ENCODE data around the gene CACNA1C.

The CACNA1C gene

GRCh38 chr12:2240984-2241383, 188.2 kb downstream of the CACNA1C start:
- peaks cover 5% of the 10 kb centered on the region for H3K4me1 ChIP-seq (ENCODE audit: insufficient read depth, low read length)

GRCh38 chr12:2242216-2242615, 189.4 kb downstream of the CACNA1C start:
- Histone ChIP-seq H3K4me3 (ENCODE audit: low read length) (no peak overlapping the region), H3K4me1 (ENCODE audit: insufficient read depth, low read length) (peaks cover 5% of the 10 kb centered on the region), H3K27me3 (ENCODE audit: insufficient read depth, low read length) (peaks cover 7% of the 10 kb centered on the region), H3K36me3 (ENCODE audit: insufficient read depth, low read length) (no peaks in the 10 kb centered on the region), H3K9me3 (ENCODE audit: low read length) (no peaks in the 10 kb centered on the region), H2AFZ (ENCODE audit: low read depth, low read length) (no peak overlapping the region)

More at GRCh38 chr12:2240984-2241383, 188.2 kb downstream of the CACNA1C start:
- no peaks in the 10 kb centered on the region for H3K9me3 ChIP-seq (ENCODE audit: low read length)
- no peak overlapping the region for H2AFZ ChIP-seq (ENCODE audit: low read depth, low read length)
- H3K36me3 ChIP-seq (ENCODE audit: insufficient read depth, low read length), result no peaks in the 10 kb centered on the region
- H3K4me3 ChIP-seq (ENCODE audit: low read length), result no peak overlapping the region
- H3K27me3 ChIP-seq (ENCODE audit: insufficient read depth, low read length), result peaks cover 4% of the 10 kb centered on the region

- H3K36me3 ChIP-seq (ENCODE audit: insufficient read depth, low read length), result no peaks in the 10 kb centered on the region
- peaks cover 7% of the 10 kb centered on the region for H3K27me3 ChIP-seq (ENCODE audit: insufficient read depth, low read length)
- H3K4me1 ChIP-seq (ENCODE audit: insufficient read depth, low read length), result peaks cover 5% of the 10 kb centered on the region
- no peaks in the 10 kb centered on the region for H3K9me3 ChIP-seq (ENCODE audit: low read length)
- H3K4me3 ChIP-seq (ENCODE audit: low read length), result no peak overlapping the region
- no peak overlapping the region for H2AFZ ChIP-seq (ENCODE audit: low read depth, low read length)
Observed at GRCh38 chr12:2242816-2243215, 190.0 kb downstream of the CACNA1C start.

DNA sequence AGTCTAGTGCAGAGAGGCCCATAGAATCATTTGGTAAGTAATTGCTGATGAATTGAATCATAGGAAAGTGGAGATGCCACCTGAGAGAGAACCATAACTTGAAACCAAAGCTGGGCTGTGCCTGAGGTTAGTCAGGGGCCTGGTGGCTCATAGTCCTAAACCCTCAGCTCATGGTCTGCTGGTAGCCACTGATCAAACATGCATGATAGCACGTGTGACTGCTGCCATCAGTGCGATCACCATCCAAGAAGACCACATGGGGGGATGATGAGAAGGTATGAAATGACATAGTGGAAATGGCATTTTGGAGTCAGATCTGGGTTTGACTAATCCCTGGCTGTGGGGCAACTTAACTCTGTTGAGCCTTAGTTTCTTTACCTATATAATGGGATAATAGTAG, 190.5 kb downstream of the CACNA1C start:
- Histone ChIP-seq H3K9me3 (ENCODE audit: low read length) (no peaks in the 10 kb centered on the region), H3K27me3 (ENCODE audit: insufficient read depth, low read length) (peaks cover 7% of the 10 kb centered on the region), H3K4me1 (ENCODE audit: insufficient read depth, low read length) (peaks cover 5% of the 10 kb centered on the region)

DNA sequence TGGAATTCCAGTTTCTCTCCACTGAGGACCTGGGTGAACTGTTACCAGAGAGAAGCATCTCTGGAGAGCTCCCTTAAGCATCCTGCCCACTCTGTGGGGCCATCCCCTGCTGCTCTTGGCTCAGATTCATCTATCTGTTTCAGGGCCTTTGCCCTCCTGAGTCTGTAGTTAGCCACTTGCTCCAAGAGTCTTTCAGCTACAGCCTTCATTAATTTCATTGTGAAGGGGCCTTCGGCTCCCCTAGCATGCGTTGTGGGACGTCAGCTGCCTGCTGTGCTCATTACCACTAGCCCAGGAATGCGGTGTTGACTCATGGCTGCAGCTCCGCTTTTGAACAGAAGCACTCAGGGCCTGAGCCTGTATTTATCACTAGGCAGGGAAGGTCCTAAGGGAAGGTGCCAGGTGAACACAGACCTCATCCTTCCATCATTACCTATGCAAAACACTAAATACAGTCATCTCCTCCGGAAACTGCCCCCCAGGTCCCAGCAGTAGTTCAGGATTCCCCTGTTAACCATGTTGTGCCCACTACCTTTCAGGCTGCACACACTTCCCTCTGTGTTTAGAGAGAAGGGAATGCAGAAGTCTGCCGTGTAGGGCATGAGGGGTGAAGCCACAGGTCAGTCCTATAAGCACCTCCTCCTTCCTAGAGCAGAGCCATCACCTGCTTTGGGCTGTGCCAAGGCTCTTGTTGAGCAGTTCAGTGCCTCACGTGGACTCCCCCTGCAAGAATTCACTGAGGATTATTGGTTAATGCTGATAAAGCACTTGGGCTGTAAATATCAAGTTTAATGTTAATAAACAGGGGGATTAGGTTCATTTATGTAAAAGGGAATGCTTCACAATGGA, 191.4 kb downstream of the CACNA1C start:
- Histone ChIP-seq H3K36me3 (ENCODE audit: insufficient read depth, low read length) (no peaks in the 10 kb centered on the region), H3K4me1 (ENCODE audit: insufficient read depth, low read length) (peaks cover 5% of the 10 kb centered on the region), H2AFZ (ENCODE audit: low read depth, low read length) (no peak overlapping the region), H3K27me3 (ENCODE audit: insufficient read depth, low read length) (peaks cover 2% of the 10 kb centered on the region), H3K9me3 (ENCODE audit: low read length) (no peaks in the 10 kb centered on the region), H3K4me3 (ENCODE audit: low read length) (no peak overlapping the region)

More for the DNA sequence above, 190.5 kb downstream of the CACNA1C start:
- Histone ChIP-seq H2AFZ (ENCODE audit: low read depth, low read length) (no peak overlapping the region), H3K36me3 (ENCODE audit: insufficient read depth, low read length) (no peaks in the 10 kb centered on the region), H3K4me3 (ENCODE audit: low read length) (no peak overlapping the region)

DNA sequence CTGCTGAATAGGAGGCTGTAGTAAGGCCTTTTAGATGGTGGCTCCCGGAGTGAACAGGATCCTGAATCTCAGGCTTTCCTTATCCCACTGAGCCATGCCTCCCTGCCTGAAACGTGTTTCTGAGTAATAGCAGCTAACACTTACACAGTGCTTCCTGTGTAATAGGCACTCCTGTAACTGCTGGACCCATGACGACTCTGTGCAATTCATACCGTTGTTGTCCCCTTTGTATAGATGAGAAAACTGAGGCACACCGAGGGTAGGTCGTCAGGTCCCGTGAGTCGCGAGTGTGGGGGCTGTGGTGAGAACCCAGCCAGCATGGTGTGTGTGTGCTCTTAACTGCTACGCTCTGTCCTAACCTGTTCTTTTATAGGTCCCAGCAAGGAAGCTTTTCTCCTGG, 193.6 kb downstream of the CACNA1C start:
- Histone ChIP-seq H3K4me1 (ENCODE audit: insufficient read depth, low read length) (peaks cover 5% of the 10 kb centered on the region), H2AFZ (ENCODE audit: low read depth, low read length) (no peak overlapping the region), H3K27me3 (ENCODE audit: insufficient read depth, low read length) (peaks cover 2% of the 10 kb centered on the region), H3K4me3 (ENCODE audit: low read length) (no peak overlapping the region), H3K9me3 (ENCODE audit: low read length) (no peaks in the 10 kb centered on the region), H3K36me3 (ENCODE audit: insufficient read depth, low read length) (no peaks in the 10 kb centered on the region)

GRCh38 chr12:2247120-2247519, 194.3 kb downstream of the CACNA1C start:
- H3K27me3 ChIP-seq (ENCODE audit: insufficient read depth, low read length), result peaks cover 2% of the 10 kb centered on the region
- no peak overlapping the region for H3K4me3 ChIP-seq (ENCODE audit: low read length)
- H3K36me3 ChIP-seq (ENCODE audit: insufficient read depth, low read length), result no peaks in the 10 kb centered on the region
- H3K9me3 ChIP-seq (ENCODE audit: low read length), result no peaks in the 10 kb centered on the region
- no peak overlapping the region for H2AFZ ChIP-seq (ENCODE audit: low read depth, low read length)
- H3K4me1 ChIP-seq (ENCODE audit: insufficient read depth, low read length), result peaks cover 5% of the 10 kb centered on the region

- H3K36me3 ChIP-seq (ENCODE audit: insufficient read depth, low read length), result no peaks in the 10 kb centered on the region
- H3K4me3 ChIP-seq (ENCODE audit: low read length), result no peak overlapping the region
- H3K27me3 ChIP-seq (ENCODE audit: insufficient read depth, low read length), result peaks cover 2% of the 10 kb centered on the region
- peaks cover 5% of the 10 kb centered on the region for H3K4me1 ChIP-seq (ENCODE audit: insufficient read depth, low read length)
- no peaks in the 10 kb centered on the region for H3K9me3 ChIP-seq (ENCODE audit: low read length)
- no peak overlapping the region for H2AFZ ChIP-seq (ENCODE audit: low read depth, low read length)
Observed at GRCh38 chr12:2247596-2247995, 194.8 kb downstream of the CACNA1C start.

DNA sequence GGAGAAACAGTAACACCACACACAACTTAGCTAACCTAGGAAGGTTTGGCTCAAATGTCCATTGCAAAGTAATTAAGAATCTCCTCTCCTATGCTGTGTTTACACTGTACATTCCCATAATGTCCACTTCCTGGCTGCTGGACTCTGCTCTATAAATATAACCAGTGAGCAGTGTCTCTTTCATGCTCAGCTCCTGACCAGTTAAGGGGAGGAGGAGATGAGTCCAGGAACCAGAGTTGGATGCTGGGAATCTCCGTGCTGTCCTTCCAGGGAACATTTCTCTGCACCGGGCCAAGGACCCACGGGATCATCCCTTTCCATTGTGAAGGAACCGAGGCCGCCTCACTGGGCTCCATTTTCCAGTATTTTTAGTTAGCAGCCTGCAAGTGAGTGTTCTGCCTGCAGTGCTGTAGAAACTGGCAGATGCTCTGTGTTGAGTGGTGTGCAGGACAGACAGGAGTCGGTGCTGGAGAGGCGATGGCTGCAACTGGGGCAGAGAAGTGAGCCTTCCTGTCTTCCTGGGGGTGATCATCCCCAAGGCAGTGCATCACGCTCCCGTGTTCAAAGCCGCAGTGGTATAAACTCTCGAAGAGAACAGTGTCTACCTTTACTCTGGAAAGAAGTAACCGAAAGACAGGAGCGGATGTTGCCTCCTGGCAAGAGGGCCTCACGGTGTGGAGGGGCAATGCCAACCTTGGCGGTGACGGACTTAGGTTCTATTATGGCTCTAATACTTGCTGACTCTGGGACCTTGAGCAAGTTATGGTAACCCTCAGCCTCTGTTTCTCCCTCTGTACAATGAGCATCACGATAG, 195.5 kb downstream of the CACNA1C start:
- Histone ChIP-seq H2AFZ (ENCODE audit: low read depth, low read length) (no peak overlapping the region), H3K36me3 (ENCODE audit: insufficient read depth, low read length) (no peaks in the 10 kb centered on the region), H3K9me3 (ENCODE audit: low read length) (no peaks in the 10 kb centered on the region), H3K4me1 (ENCODE audit: insufficient read depth, low read length) (peaks cover 5% of the 10 kb centered on the region), H3K4me3 (ENCODE audit: low read length) (no peak overlapping the region), H3K27me3 (ENCODE audit: insufficient read depth, low read length) (peaks cover 2% of the 10 kb centered on the region)

DNA sequence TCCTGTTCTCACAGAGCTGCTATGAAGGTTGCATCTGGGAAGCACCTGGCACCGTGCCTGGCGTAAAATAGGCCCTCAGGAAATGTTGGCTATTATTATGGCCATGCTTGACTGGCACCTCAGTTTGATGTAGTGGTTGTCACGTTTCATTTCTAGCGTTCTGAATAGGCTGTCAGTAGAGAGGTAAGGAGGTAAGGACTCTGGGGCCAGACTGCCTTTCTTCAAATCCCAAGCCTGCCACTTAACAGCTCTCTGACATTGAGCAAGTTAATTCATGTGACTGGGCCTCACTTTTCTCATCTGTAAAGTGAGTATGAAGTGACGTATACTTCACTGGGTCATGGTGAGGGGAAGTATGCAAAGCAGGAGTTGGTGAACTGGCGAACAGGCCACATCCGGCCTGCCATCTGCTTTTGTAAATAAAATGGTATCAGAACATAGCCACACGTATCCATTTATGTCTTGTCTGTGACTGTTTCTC, 196.2 kb downstream of the CACNA1C start:
- H3K4me3 ChIP-seq (ENCODE audit: low read length), result no peak overlapping the region
- H3K27me3 ChIP-seq (ENCODE audit: insufficient read depth, low read length), result peaks cover 2% of the 10 kb centered on the region
- no peak overlapping the region for H2AFZ ChIP-seq (ENCODE audit: low read depth, low read length)
- peaks cover 4% of the 10 kb centered on the region for H3K4me1 ChIP-seq (ENCODE audit: insufficient read depth, low read length)
- H3K9me3 ChIP-seq (ENCODE audit: low read length), result no peaks in the 10 kb centered on the region
- H3K36me3 ChIP-seq (ENCODE audit: insufficient read depth, low read length), result no peaks in the 10 kb centered on the region

DNA sequence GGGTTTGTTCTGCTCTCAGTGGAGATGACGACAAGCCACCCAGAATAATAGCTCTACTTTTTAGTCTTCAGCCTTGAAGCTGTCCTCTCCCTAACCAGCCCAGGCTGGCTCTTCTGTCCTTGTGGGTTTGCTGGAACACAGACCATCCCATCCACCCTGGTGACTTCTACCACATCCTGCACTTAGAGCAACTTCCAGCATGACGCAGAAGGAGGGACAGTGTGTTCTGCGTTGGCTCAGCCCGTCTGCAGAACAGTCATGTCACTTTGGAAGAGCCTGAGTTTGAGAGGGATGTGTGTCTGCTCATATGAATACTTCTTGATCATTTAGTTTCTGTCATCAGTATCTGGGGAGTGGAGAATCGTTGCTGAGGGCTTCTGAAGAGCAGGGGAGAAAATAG, 198.0 kb downstream of the CACNA1C start:
- no peaks in the 10 kb centered on the region for H3K9me3 ChIP-seq (ENCODE audit: low read length)
- H3K4me1 ChIP-seq (ENCODE audit: insufficient read depth, low read length), result no peaks in the 10 kb centered on the region
- H3K27me3 ChIP-seq (ENCODE audit: insufficient read depth, low read length), result peaks cover 2% of the 10 kb centered on the region

DNA sequence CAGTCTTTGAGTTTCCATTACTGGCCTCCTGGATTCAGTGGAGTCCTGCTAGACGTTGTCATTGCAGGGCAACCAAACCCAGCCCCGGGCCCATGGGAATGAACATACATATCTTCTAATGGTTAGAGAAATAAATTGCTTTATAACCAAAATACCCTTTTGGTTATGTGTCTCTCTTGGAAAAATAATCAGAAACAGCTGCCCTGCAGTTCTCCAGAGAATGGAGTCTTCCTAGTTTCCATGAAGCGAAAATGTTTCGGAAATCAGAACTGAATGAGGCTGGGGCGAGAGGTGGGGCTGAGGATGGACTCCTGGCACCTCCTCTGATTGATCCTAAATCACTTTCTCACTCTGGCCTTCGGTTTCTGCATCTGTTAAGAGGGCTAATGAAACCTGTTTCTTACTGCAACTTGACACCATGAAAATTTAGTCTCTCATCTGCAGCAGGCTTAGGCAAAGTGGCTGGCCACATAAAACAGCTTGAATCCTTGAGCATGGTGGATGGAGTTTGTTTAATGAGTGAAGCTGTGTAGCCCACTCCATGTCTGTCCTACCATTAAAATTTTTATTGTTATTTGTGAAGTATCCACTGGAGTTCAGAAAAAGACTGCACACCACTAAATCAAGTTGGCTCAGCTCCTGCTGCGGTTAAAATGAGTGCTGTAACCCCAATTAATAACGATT, 198.9 kb downstream of the CACNA1C start:
- Histone ChIP-seq H3K27me3 (ENCODE audit: insufficient read depth, low read length) (no peaks in the 10 kb centered on the region), H3K9me3 (ENCODE audit: low read length) (no peaks in the 10 kb centered on the region), H3K4me1 (ENCODE audit: insufficient read depth, low read length) (no peaks in the 10 kb centered on the region), H3K36me3 (ENCODE audit: insufficient read depth, low read length) (no peaks in the 10 kb centered on the region), H3K4me3 (ENCODE audit: low read length) (no peak overlapping the region), H2AFZ (ENCODE audit: low read depth, low read length) (no peak overlapping the region)

More for the DNA sequence above, 198.0 kb downstream of the CACNA1C start:
- Histone ChIP-seq H3K4me3 (ENCODE audit: low read length) (no peak overlapping the region), H2AFZ (ENCODE audit: low read depth, low read length) (no peak overlapping the region), H3K36me3 (ENCODE audit: insufficient read depth, low read length) (no peaks in the 10 kb centered on the region)

DNA sequence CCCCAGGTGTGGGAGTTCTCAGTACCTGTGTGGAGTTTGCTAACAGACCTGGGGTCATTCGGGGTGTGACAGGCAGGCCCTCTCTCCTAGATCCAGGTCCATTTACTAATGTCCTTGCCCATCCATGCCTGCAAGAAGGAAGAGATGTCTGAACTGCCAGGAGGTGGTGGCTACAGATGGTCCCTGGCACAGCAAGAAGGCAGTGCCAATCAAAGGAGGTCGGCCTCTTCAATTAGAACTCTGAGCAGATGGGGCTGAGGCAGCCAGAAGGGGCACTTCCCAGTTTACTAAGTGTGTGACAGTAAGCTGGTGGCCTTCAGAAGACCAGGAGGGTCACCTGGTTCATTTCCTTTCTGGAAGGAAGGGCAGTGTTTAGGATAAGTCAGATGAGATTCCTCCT, 202.5 kb downstream of the CACNA1C start:
- no peaks in the 10 kb centered on the region for H3K36me3 ChIP-seq (ENCODE audit: insufficient read depth, low read length)

More for the DNA sequence above, 202.5 kb downstream of the CACNA1C start:
- Histone ChIP-seq H3K9me3 (ENCODE audit: low read length) (no peaks in the 10 kb centered on the region), H3K4me3 (ENCODE audit: low read length) (no peak overlapping the region), H3K4me1 (ENCODE audit: insufficient read depth, low read length) (no peaks in the 10 kb centered on the region), H3K27me3 (ENCODE audit: insufficient read depth, low read length) (no peaks in the 10 kb centered on the region), H2AFZ (ENCODE audit: low read depth, low read length) (no peak overlapping the region)

Measured in neuron (in vitro differentiated cells).